Bronchial epithelial cell (primary cell): ENCODE results near the gene MAPK8IP3. TPM values are rescaled to one million over a fixed set of nuclear protein-coding genes. Genes with fewer than 3 reads are reported as not detected.

Experiments used
- DNase-seq: peaks from one replicate; pipeline ENCODE4 v3.0.0-alpha.2; 2010; ENCODE audit warnings: low read depth
- FAIRE-seq: peaks from 2 replicates; lab custom pipeline; 2011; peaks lifted over from hg19 to GRCh38; lab: Jason Lieb, UNC
- H3K27me3 ChIP-seq: 2 replicates; pipeline ENCODE4 v1.5.1; 2011; ENCODE audit warnings: low read length; ENCODE audit not compliant: control insufficient read depth, insufficient read depth
- H3K36me3 ChIP-seq: 2 replicates; pipeline ENCODE4 v1.5.1; 2011; ENCODE audit warnings: low read length; ENCODE audit not compliant: control insufficient read depth, insufficient read depth
- H3K4me3 ChIP-seq: 2 replicates; pipeline ENCODE4 v1.5.1; 2011; ENCODE audit warnings: mild to moderate bottlenecking, low read depth, low read length, control low read depth
- total RNA-seq: library from RNA; depleted of rRNA; stranded (reverse); fragments of >200 nt; gene quantifications from 2 replicates; pipeline ENCODE4 v1.2.1, GENCODE V29; 2014
- TF ChIP-seq, protein P1 (sequence below): IDR thresholded peaks from 2 replicates; pipeline ENCODE4 v1.5.1; 2011; ENCODE audit warnings: mild to moderate bottlenecking, moderate library complexity, low read length, control low read depth, inconsistent platforms; ENCODE audit not compliant: insufficient read depth, severe bottlenecking

The MAPK8IP3 gene
- total RNA-seq, 1 donor from 2014 or later, result 24.5 TPM

GRCh38 chr16:1819611-1820010, 113.6 kb downstream of the MAPK8IP3 start:
- peaks cover 17% of the 10 kb centered on the region for H3K36me3 ChIP-seq
- no peak for FAIRE-seq
- no peak overlapping the region for H3K4me3 ChIP-seq
- H3K27me3 ChIP-seq, result no peaks in the 10 kb centered on the region
- TF ChIP-seq, protein P1, sequence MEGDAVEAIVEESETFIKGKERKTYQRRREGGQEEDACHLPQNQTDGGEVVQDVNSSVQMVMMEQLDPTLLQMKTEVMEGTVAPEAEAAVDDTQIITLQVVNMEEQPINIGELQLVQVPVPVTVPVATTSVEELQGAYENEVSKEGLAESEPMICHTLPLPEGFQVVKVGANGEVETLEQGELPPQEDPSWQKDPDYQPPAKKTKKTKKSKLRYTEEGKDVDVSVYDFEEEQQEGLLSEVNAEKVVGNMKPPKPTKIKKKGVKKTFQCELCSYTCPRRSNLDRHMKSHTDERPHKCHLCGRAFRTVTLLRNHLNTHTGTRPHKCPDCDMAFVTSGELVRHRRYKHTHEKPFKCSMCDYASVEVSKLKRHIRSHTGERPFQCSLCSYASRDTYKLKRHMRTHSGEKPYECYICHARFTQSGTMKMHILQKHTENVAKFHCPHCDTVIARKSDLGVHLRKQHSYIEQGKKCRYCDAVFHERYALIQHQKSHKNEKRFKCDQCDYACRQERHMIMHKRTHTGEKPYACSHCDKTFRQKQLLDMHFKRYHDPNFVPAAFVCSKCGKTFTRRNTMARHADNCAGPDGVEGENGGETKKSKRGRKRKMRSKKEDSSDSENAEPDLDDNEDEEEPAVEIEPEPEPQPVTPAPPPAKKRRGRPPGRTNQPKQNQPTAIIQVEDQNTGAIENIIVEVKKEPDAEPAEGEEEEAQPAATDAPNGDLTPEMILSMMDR, result no peak
- no peak for DNase-seq

Other genes starting within 250 kb of the MAPK8IP3 start
- gene CLCN7, start 231.2 kb upstream of the MAPK8IP3 start, total RNA-seq, result 36.6 and 46.7 TPM in 2 replicates
- under 0.01 TPM in 1 of 2 replicates, not detected in the other for gene PTX4, start 217.3 kb upstream of the MAPK8IP3 start, total RNA-seq
- gene TELO2, start 212.8 kb upstream of the MAPK8IP3 start, total RNA-seq, result 6.4 and 8.2 TPM in 2 replicates
- under 0.01 TPM in 1 of 2 replicates, not detected in the other for gene TMEM204, start 172.5 kb upstream of the MAPK8IP3 start, total RNA-seq
- gene IFT140, start 94.1 kb upstream of the MAPK8IP3 start, total RNA-seq, result 10.8 and 12.4 TPM in 2 replicates
- gene CRAMP1, start 93.8 kb upstream of the MAPK8IP3 start, total RNA-seq, result 3.9 and 5.0 TPM in 2 replicates
- gene JPT2, start 27.9 kb upstream of the MAPK8IP3 start, total RNA-seq, result 55.0 and 59.2 TPM in 2 replicates
- 48.5 and 56.9 TPM in 2 replicates for gene NME3, start 65.3 kb downstream of the MAPK8IP3 start, total RNA-seq
- gene EME2, start 66.6 kb downstream of the MAPK8IP3 start, total RNA-seq, result 5.8 and 6.1 TPM in 2 replicates
- gene MRPS34, start 66.9 kb downstream of the MAPK8IP3 start, total RNA-seq, result 71.3 and 74.8 TPM in 2 replicates
- gene SPSB3, start 76.4 kb downstream of the MAPK8IP3 start, total RNA-seq, result 35.5 and 48.2 TPM in 2 replicates
- gene NUBP2, start 76.8 kb downstream of the MAPK8IP3 start, total RNA-seq, result 60.2 and 82.9 TPM in 2 replicates
- gene IGFALS, start 87.5 kb downstream of the MAPK8IP3 start, total RNA-seq, result under 0.01 TPM in 1 of 2 replicates, not detected in the other
- gene HAGH, start 120.6 kb downstream of the MAPK8IP3 start, total RNA-seq, result 60.0 and 91.8 TPM in 2 replicates
- gene FAHD1, start 121.0 kb downstream of the MAPK8IP3 start, total RNA-seq, result 61.6 and 61.9 TPM in 2 replicates
- gene MEIOB, start 166.0 kb downstream of the MAPK8IP3 start, total RNA-seq, result 0.26 TPM in 1 of 2 replicates, not detected in the other
- gene HS3ST6, start 212.2 kb downstream of the MAPK8IP3 start, total RNA-seq, result 2.2 TPM in 1 of 2 replicates, not detected in the other
- 2.9 and 6.0 TPM in 2 replicates for gene MSRB1, start 237.0 kb downstream of the MAPK8IP3 start, total RNA-seq
- under 0.01 and 0.13 TPM in 2 replicates for gene RPL3L, start 248.5 kb downstream of the MAPK8IP3 start, total RNA-seq